H9 (cell line): Measurements from ENCODE around the gene MYLK. TPM values are rescaled to one million over a fixed set of nuclear protein-coding genes. Genes with fewer than 3 reads are reported as not detected.

Source experiments
- DNase-seq: peaks from one replicate; pipeline ENCODE4 v3.0.0-alpha.2; 2017
- H2AFZ ChIP-seq: one replicate; pipeline ENCODE4 v1.6.1; 2013; ENCODE audit warnings: mild to moderate bottlenecking, low read length, control low read depth, moderate library complexity
- H2AK5ac ChIP-seq: 2 replicates; pipeline ENCODE4 v1.6.1; 2013; ENCODE audit warnings: low read length, control low read depth, mixed read lengths; ENCODE audit not compliant: insufficient read length
- H2BK120ac ChIP-seq: one replicate; pipeline ENCODE4 v1.6.1; 2013; ENCODE audit warnings: low read depth, mild to moderate bottlenecking, low read length, control low read depth, inconsistent platforms; ENCODE audit not compliant: poor library complexity, severe bottlenecking
- H2BK12ac ChIP-seq: 2 replicates; pipeline ENCODE4 v1.6.1; 2013; ENCODE audit warnings: low read length, control low read depth, mixed read lengths, low read depth; ENCODE audit not compliant: insufficient read length
- H2BK15ac ChIP-seq: 2 replicates; pipeline ENCODE4 v1.6.1; 2013; ENCODE audit warnings: low read depth, low read length, control low read depth
- H2BK20ac ChIP-seq: one replicate; pipeline ENCODE4 v1.6.1; 2013; ENCODE audit warnings: low read depth, mild to moderate bottlenecking, low read length, control low read depth, inconsistent platforms; ENCODE audit not compliant: poor library complexity, severe bottlenecking
- H2BK5ac ChIP-seq: 2 replicates; pipeline ENCODE4 v1.6.1; 2013; ENCODE audit warnings: low read length, control low read depth, mixed read lengths; ENCODE audit not compliant: insufficient read length
- H3K14ac ChIP-seq: 2 replicates; pipeline ENCODE4 v1.6.1; 2013; ENCODE audit warnings: low read length, control low read depth; ENCODE audit not compliant: insufficient read depth
- H3K18ac ChIP-seq: 2 replicates; pipeline ENCODE4 v1.6.1; 2013; ENCODE audit warnings: low read depth, mild to moderate bottlenecking, mixed read lengths, low read length, control low read depth; ENCODE audit not compliant: insufficient read length
- H3K23ac ChIP-seq: 2 replicates; pipeline ENCODE4 v1.6.1; 2013; ENCODE audit warnings: low read length, control low read depth, mixed read lengths, low read depth; ENCODE audit not compliant: insufficient read length
- H3K23me2 ChIP-seq: 2 replicates; pipeline ENCODE4 v1.6.1; 2013; ENCODE audit warnings: low read depth, mild to moderate bottlenecking, mixed read lengths, low read length, control low read depth; ENCODE audit not compliant: insufficient read length, poor library complexity, severe bottlenecking
- H3K27ac ChIP-seq: 2 replicates; pipeline ENCODE4 v1.5.1; 2013; ENCODE audit warnings: low read length, control low read depth, mixed read lengths, low read depth; ENCODE audit not compliant: insufficient read length
- H3K27me3 ChIP-seq: 2 replicates; pipeline ENCODE4 v1.6.1; 2013; ENCODE audit warnings: low read length, control low read depth, inconsistent platforms; ENCODE audit not compliant: insufficient read depth
- H3K4ac ChIP-seq: 2 replicates; pipeline ENCODE4 v1.6.1; 2013; ENCODE audit warnings: low read depth, mild to moderate bottlenecking, control low read depth, inconsistent platforms, low read length, moderate library complexity
- H3K4me1 ChIP-seq: 2 replicates; pipeline ENCODE4 v1.6.1; 2013; ENCODE audit warnings: low read length, control low read depth, inconsistent platforms; ENCODE audit not compliant: insufficient read depth
- H3K4me2 ChIP-seq: 2 replicates; pipeline ENCODE4 v1.6.1; 2013; ENCODE audit warnings: low read length, control low read depth, mixed read lengths; ENCODE audit not compliant: insufficient read length, insufficient read depth
- H3K56ac ChIP-seq: 2 replicates; pipeline ENCODE4 v1.6.1; 2013; ENCODE audit warnings: low read depth, mild to moderate bottlenecking, mixed read lengths, low read length, control low read depth; ENCODE audit not compliant: insufficient read length
- H3K79me1 ChIP-seq: 2 replicates; pipeline ENCODE4 v1.6.1; 2013; ENCODE audit warnings: low read depth, mild to moderate bottlenecking, moderate library complexity, low read length, control low read depth, inconsistent platforms; ENCODE audit not compliant: insufficient read depth, poor library complexity, severe bottlenecking
- H3K79me2 ChIP-seq: 2 replicates; pipeline ENCODE4 v1.6.1; 2013; ENCODE audit warnings: low read length, control low read depth, inconsistent platforms; ENCODE audit not compliant: insufficient read depth
- H3K9ac ChIP-seq: 2 replicates; pipeline ENCODE4 v1.6.1; 2013; ENCODE audit warnings: low read length, control low read depth, mixed read lengths; ENCODE audit not compliant: insufficient read length; ENCODE audit errors: extremely low read depth
- H3K9me3 ChIP-seq: one replicate; pipeline ENCODE4 v1.6.1; 2013; ENCODE audit warnings: low read depth, low read length, inconsistent platforms; ENCODE audit not compliant: control insufficient read depth
- H3T11ph ChIP-seq: one replicate; pipeline ENCODE4 v1.6.1; 2013; ENCODE audit warnings: mild to moderate bottlenecking, low read length, control low read depth, inconsistent platforms
- H4K20me1 ChIP-seq: one replicate; pipeline ENCODE4 v1.6.1; 2013; ENCODE audit not compliant: control insufficient read depth, insufficient read length, insufficient read depth
- H4K5ac ChIP-seq: 2 replicates; pipeline ENCODE4 v1.6.1; 2013; ENCODE audit warnings: low read depth, mild to moderate bottlenecking, mixed read lengths, low read length, control low read depth; ENCODE audit not compliant: insufficient read length
- H4K8ac ChIP-seq: replicated peaks from 2 replicates; pipeline ENCODE4 v1.6.1; 2013; ENCODE audit warnings: low read length, control low read depth, mixed read lengths, low read depth; ENCODE audit not compliant: insufficient read length
- H4K91ac ChIP-seq: 2 replicates; pipeline ENCODE4 v1.6.1; 2013; ENCODE audit warnings: low read depth, mild to moderate bottlenecking, moderate library complexity, mixed read lengths, low read length, control low read depth; ENCODE audit not compliant: insufficient read length
- H3K27ac Mint-ChIP-seq, 3 experiments: 2 replicates in 2 of 3; 3 replicates in 1 of 3; pipeline ENCODE4 v1.8.0; 2020 to 2021; ENCODE audit warnings: mixed read lengths in 3 of 3, mild to moderate bottlenecking in 1 of 3, moderate library complexity in 1 of 3
- H3K27me3 Mint-ChIP-seq: 2 replicates; pipeline ENCODE4 v1.8.0; 2021; ENCODE audit warnings: low read depth, mild to moderate bottlenecking, moderate library complexity, mixed read lengths
- H3K36me3 Mint-ChIP-seq, 3 experiments: 2 replicates in 2 of 3; 3 replicates in 1 of 3; pipeline ENCODE4 v1.8.0; 2020 to 2021; ENCODE audit warnings: low read depth in 3 of 3, mixed read lengths in 3 of 3; ENCODE audit not compliant: insufficient read depth in 1 of 3
- H3K4me1 Mint-ChIP-seq, 2 experiments: 2 replicates each; pipeline ENCODE4 v1.8.0; 2020; ENCODE audit warnings: mixed read lengths in 2 of 2
- H3K4me3 Mint-ChIP-seq, 2 experiments: 2 replicates in 1 of 2; 3 replicates in 1 of 2; pipeline ENCODE4 v1.8.0; 2020 to 2021; ENCODE audit warnings: mild to moderate bottlenecking in 2 of 2, mixed read lengths in 2 of 2, moderate library complexity in 1 of 2
- H3K9me3 Mint-ChIP-seq, 2 experiments: 2 replicates in 1 of 2; 3 replicates in 1 of 2; pipeline ENCODE4 v1.8.0; 2020; ENCODE audit warnings: mild to moderate bottlenecking in 2 of 2, mixed read lengths in 2 of 2, moderate library complexity in 1 of 2
- WGBS: extraction: QIAGEN DNeasy Blood & Tissue Kit; methylation state at CpG from one replicate; pipeline ENCODE4 v1.1.7; 2013; ENCODE audit warnings: missing lambda C conversion rate, low lambda C conversion rate, mixed read lengths; ENCODE audit not compliant: insufficient read length; ENCODE audit errors: extremely low coverage; 5-methylcytosine and 5-hydroxymethylcytosine counted together
- total RNA-seq: library from RNA; stranded (reverse); gene quantifications from 2 replicates; pipeline ENCODE4 v1.2.1, GENCODE V29; 2021
- TF ChIP-seq, protein P1 (sequence below): fragments of 200-600 bp; sonication (generic); conservative IDR thresholded peaks from 3 replicates; pipeline ENCODE4 v1.8.0; 2021; ENCODE audit warnings: antibody characterized with exemption, mild to moderate bottlenecking

The MYLK gene
- total RNA-seq, 1 experiment from 2014 or later, result 10.1 TPM

GRCh38 chr3:123766193-123767008, 117.7 kb downstream of the MYLK start:
- no peak overlapping the region for H2AK5ac ChIP-seq
- no CpG with 5 or more reads among the region's 13 CpGs for WGBS
- H3K27ac ChIP-seq, result no peak overlapping the region
- no peak overlapping the region for H2BK5ac ChIP-seq
- H3K79me2 ChIP-seq, result no peaks in the 10 kb centered on the region
- H3K56ac ChIP-seq, result no peak overlapping the region
- H3K9ac ChIP-seq, result no peak overlapping the region
- no peak overlapping the region for H3K4ac ChIP-seq
- H2BK20ac ChIP-seq, result no peak overlapping the region
- H3K27ac Mint-ChIP-seq, result peak overlapping the region in 2 of 3 experiments; percentile 62 to 72; a peak in 4 of 7 replicates
- H3K36me3 Mint-ChIP-seq, result no peaks in the 10 kb centered on the region
- no peak overlapping the region for H2BK120ac ChIP-seq
- H4K5ac ChIP-seq, result no peak overlapping the region
- no peaks in the 10 kb centered on the region for H3K27me3 Mint-ChIP-seq
- H3K14ac ChIP-seq, result no peak overlapping the region
- no peaks in the 10 kb centered on the region for H3K27me3 ChIP-seq
- no peaks in the 10 kb centered on the region for H3K9me3 Mint-ChIP-seq
- H3K23ac ChIP-seq, result no peak overlapping the region
- H3K4me3 Mint-ChIP-seq, result no peak overlapping the region
- peak overlapping the region; percentile 34 for H3K18ac ChIP-seq
- H3K79me1 ChIP-seq, result no peaks in the 10 kb centered on the region
- H2AFZ ChIP-seq, result no peak overlapping the region
- TF ChIP-seq, protein P1, sequence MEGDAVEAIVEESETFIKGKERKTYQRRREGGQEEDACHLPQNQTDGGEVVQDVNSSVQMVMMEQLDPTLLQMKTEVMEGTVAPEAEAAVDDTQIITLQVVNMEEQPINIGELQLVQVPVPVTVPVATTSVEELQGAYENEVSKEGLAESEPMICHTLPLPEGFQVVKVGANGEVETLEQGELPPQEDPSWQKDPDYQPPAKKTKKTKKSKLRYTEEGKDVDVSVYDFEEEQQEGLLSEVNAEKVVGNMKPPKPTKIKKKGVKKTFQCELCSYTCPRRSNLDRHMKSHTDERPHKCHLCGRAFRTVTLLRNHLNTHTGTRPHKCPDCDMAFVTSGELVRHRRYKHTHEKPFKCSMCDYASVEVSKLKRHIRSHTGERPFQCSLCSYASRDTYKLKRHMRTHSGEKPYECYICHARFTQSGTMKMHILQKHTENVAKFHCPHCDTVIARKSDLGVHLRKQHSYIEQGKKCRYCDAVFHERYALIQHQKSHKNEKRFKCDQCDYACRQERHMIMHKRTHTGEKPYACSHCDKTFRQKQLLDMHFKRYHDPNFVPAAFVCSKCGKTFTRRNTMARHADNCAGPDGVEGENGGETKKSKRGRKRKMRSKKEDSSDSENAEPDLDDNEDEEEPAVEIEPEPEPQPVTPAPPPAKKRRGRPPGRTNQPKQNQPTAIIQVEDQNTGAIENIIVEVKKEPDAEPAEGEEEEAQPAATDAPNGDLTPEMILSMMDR, result no peak
- no peak for DNase-seq
- H3K23me2 ChIP-seq, result no peaks in the 10 kb centered on the region
- H3K4me1 Mint-ChIP-seq, result peaks cover 12 to 13% of the 10 kb centered on the region in 2 experiments
- H3K4me1 ChIP-seq, result no peaks in the 10 kb centered on the region; the same call in 1 of the 2 replicates
- no peak overlapping the region for H2BK15ac ChIP-seq
- H3K9me3 ChIP-seq, result no peaks in the 10 kb centered on the region
- no peak overlapping the region for H3K4me2 ChIP-seq
- no peak overlapping the region for H3T11ph ChIP-seq
- no peak overlapping the region for H4K8ac ChIP-seq
- H4K91ac ChIP-seq, result no peak overlapping the region
- H4K20me1 ChIP-seq, result no peaks in the 10 kb centered on the region
- H2BK12ac ChIP-seq, result peak overlapping the region; percentile 90
